HCT116 (cell line): ENCODE results near the gene CGB5.

Experiments used
- CBX3 ChIP-seq: IDR thresholded peaks from 2 replicates; pipeline ENCODE4 v1.6.1; 2012; ENCODE audit warnings: low read depth
- CTCF ChIP-seq, 3 experiments: fragments of 200-600 bp in 1 of 3; sonication (generic) in 1 of 3; IDR thresholded peaks in 2 of 3; conservative IDR thresholded peaks in 1 of 3; 2 replicates each; pipeline ENCODE4 v1.5.1; 2012 to 2017; ENCODE audit warnings: low read depth in 2 of 3, low read length in 2 of 3, antibody characterized with exemption in 1 of 3, borderline replicate concordance in 1 of 3, control low read depth in 1 of 3, mild to moderate bottlenecking in 1 of 3, mixed read lengths in 1 of 3, mixed run types in 1 of 3, moderate library complexity in 1 of 3; ENCODE audit not compliant: insufficient read depth in 1 of 3
- EZH2 ChIP-seq: fragments of 200-600 bp; sonication (generic); IDR thresholded peaks from 2 replicates; pipeline ENCODE4 v1.6.1; 2017; ENCODE audit warnings: antibody characterized with exemption, mixed run types
- FOSL1 ChIP-seq: IDR thresholded peaks from 2 replicates; pipeline ENCODE4 v1.6.1; 2012; ENCODE audit warnings: low read depth
- JUND ChIP-seq: IDR thresholded peaks from 2 replicates; pipeline ENCODE4 v1.6.1; 2012
- POLR2A ChIP-seq: IDR thresholded peaks from 2 replicates; pipeline ENCODE4 v1.7.0; 2011; ENCODE audit warnings: borderline replicate concordance; ENCODE audit not compliant: insufficient read depth, insufficient read length; ENCODE audit errors: extremely low read depth
- REST ChIP-seq: IDR thresholded peaks from 2 replicates; pipeline ENCODE4 v1.6.1; 2012; ENCODE audit warnings: low read depth
- SRF ChIP-seq: IDR thresholded peaks from 2 replicates; pipeline ENCODE4 v1.6.1; 2012; ENCODE audit warnings: low read depth
- YY1 ChIP-seq: IDR thresholded peaks from 2 replicates; pipeline ENCODE4 v1.6.1; 2011; ENCODE audit warnings: low read length, low read depth, moderate library complexity, mild to moderate bottlenecking; ENCODE audit not compliant: insufficient replicate concordance; ENCODE audit errors: extremely low read depth
- TF ChIP-seq, protein P1 (sequence below): IDR thresholded peaks from 2 replicates; pipeline ENCODE4 v1.6.1; 2012

- TF ChIP-seq YY1 (no peak), REST (no peak), CBX3 (no peak), CTCF (IDR thresholded peaks at IDR 0.05 in 2 of 3, conservative IDR thresholded peaks at IDR 0.05 in 1 of 3; ENCODE audit: borderline replicate concordance in 1 of 3, insufficient read depth in 1 of 3, low read depth in 2 of 3, low read length in 2 of 3) (no peak), POLR2A (no peak), EZH2 (no peak), SRF (no peak), JUND (no peak), FOSL1 (no peak)
- TF ChIP-seq, protein P1, sequence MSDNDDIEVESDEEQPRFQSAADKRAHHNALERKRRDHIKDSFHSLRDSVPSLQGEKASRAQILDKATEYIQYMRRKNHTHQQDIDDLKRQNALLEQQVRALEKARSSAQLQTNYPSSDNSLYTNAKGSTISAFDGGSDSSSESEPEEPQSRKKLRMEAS = no peak
These were observed 26.8 kb downstream of the CGB5 start for GRCh38 chr19:49070416-49070815.
